ENCODE results near the gene HES4. TPM values are rescaled to one million over a fixed set of nuclear protein-coding genes. Genes with fewer than 3 reads are reported as not detected.
"Not testable (repeated sequence)": the region's sequence is repeated elsewhere in the genome, so short reads cannot be mapped to it uniquely, and the experiment has no call there.

HES4 gene
- total RNA-seq, 2 experiments from 2014 or later, result 5.7 to 9.0 TPM

DNA sequence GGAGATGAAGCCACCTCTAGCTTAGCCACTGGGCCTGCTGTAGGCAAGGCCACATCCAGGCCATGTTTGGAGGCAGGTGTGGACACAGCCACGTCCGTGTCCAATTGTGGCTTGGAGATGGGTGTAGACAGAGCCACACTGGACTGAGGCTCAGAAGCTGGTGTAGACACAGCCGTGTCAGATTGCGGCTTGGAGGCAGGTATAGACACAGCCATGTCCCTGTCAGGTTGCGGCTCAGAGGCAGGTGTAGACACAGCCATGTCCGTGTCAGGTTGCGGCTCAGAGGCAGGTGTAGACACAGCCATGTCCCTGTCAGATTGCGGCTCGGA lies 20.2 kb downstream of the HES4 start:
- peaks cover 20% of the 10 kb centered on the region for H3K27me3 Mint-ChIP-seq
- no peaks in the 10 kb centered on the region for H3K36me3 Mint-ChIP-seq (ENCODE audit: low read depth)
- POLR2A ChIA-PET, result interaction anchor here (1.5 kb wide), 1 partner anchor 13 kb away, joined by 4 read pairs; no protein-coding TSS in a partner anchor
- TF ChIP-seq, protein P1, sequence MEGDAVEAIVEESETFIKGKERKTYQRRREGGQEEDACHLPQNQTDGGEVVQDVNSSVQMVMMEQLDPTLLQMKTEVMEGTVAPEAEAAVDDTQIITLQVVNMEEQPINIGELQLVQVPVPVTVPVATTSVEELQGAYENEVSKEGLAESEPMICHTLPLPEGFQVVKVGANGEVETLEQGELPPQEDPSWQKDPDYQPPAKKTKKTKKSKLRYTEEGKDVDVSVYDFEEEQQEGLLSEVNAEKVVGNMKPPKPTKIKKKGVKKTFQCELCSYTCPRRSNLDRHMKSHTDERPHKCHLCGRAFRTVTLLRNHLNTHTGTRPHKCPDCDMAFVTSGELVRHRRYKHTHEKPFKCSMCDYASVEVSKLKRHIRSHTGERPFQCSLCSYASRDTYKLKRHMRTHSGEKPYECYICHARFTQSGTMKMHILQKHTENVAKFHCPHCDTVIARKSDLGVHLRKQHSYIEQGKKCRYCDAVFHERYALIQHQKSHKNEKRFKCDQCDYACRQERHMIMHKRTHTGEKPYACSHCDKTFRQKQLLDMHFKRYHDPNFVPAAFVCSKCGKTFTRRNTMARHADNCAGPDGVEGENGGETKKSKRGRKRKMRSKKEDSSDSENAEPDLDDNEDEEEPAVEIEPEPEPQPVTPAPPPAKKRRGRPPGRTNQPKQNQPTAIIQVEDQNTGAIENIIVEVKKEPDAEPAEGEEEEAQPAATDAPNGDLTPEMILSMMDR (IDR thresholded peaks at IDR 0.05), result no peak
- CTCF ChIA-PET, result no interaction called here
- DNase-seq, result no peak
- ATAC-seq, result no peak
- intact Hi-C loops (cut with micrococcal nuclease), result no loop called here
- no peaks in the 10 kb centered on the region for H3K9me3 Mint-ChIP-seq
- H3K4me1 Mint-ChIP-seq (ENCODE audit: low read depth), result peaks cover 4% of the 10 kb centered on the region
- no peak overlapping the region for H3K4me3 Mint-ChIP-seq
- no peak overlapping the region for H3K27ac Mint-ChIP-seq

DNA sequence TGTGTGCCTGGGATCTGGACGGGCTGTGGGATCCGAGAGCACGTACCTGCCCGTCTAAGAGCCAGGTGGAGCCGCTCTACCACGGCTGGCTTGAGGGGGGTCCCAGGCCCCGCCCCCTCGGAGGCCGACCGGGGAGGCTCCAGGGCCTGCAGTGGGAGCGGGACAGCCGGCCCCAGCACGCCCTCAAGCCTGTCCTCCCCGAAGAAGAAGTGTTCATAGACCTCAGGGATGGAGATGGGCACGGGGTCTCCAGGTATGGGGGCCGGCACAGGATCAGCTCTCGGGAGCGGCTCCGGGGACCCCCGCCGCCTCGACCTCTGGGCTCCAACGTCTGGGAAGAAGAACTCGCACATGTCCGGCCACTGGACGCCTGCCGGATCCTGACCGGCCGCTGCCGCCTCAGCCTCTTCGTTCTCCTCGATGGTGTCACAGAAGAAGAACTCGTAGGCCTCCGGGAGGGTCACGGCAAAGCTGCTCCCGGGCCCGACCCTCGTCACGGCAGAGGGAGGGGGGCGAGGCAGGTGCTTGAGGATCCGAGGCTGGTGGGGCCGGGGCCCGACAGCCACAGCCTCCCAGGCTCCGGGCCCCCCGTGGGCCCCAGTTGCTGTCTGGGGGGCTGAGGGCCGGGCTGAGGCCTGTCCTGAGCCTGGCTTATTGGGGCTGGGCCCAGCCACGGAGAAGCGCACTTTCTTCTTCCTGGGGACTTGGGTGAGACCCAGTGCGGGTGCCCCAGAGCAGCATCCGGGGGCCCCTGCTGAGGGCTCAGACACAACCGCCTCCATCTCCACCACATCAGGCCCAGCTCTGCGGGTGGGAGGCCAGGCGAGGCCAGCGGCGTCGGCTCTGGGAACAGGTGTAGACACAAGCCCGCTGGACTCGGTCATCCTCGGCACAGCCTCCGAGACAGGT lies 20.8 kb downstream of the HES4 start:
- intact Hi-C loops (cut with micrococcal nuclease), result no loop called here
- H3K27ac Mint-ChIP-seq, result no peak overlapping the region
- ChIA-PET POLR2A (no interaction called here), CTCF (no interaction called here)
- ATAC-seq, result no peak
- H3K4me3 Mint-ChIP-seq, result no peak overlapping the region
- H3K4me1 Mint-ChIP-seq (ENCODE audit: low read depth), result peaks cover 4% of the 10 kb centered on the region
- DNase-seq, result no peak
- H3K36me3 Mint-ChIP-seq (ENCODE audit: low read depth), result no peaks in the 10 kb centered on the region
- H3K27me3 Mint-ChIP-seq, result peaks cover 21% of the 10 kb centered on the region
- TF ChIP-seq, protein P1 (IDR thresholded peaks at IDR 0.05), result no peak
- H3K9me3 Mint-ChIP-seq, result no peaks in the 10 kb centered on the region

DNA sequence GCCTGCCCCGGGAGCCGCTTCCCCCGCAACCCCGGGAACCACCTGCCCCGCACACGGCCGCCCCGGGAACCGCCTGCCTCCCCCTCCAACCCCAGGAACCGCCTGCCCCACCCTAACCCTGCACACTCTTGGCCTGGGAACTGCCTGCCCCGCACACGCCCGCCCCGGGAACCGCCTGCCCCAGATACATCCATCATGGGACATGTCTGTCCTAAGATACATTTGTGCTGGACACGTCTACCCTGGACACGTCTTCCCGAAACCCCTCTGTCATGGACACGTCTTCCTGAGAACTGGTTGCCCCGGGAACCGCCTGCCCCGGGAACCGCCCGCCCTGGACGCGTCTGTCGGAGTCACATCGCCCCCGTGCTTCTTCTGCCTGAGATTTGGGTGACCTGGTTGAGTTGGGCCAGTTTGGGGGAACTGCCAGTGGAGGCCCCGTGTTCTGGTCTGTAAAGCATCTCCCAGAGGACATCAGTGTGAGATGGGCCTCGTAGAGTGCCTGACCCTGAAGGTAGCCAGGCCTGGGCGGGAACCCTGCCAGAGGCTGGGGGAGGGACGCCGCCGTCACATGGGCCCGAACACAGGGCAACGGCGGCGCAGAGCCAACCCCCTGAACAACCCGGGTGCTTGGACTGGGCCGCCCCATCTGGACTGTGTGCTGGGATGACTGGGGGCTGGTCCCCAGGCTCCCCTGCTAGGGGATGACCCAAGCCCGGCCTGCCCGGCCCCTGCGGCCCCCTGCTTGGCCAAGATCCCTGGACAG lies 21.6 kb downstream of the HES4 start:
- H3K9me3 Mint-ChIP-seq, result no peaks in the 10 kb centered on the region
- no peak for DNase-seq
- ATAC-seq, result no peak
- ChIA-PET CTCF (no interaction called here), POLR2A (no interaction called here)
- peaks cover 18% of the 10 kb centered on the region for H3K27me3 Mint-ChIP-seq
- no peak overlapping the region for H3K27ac Mint-ChIP-seq
- no peak overlapping the region for H3K4me3 Mint-ChIP-seq
- H3K4me1 Mint-ChIP-seq (ENCODE audit: low read depth), result peaks cover 4% of the 10 kb centered on the region
- H3K36me3 Mint-ChIP-seq (ENCODE audit: low read depth), result no peaks in the 10 kb centered on the region
- TF ChIP-seq, protein P1 (IDR thresholded peaks at IDR 0.05), result no peak
- intact Hi-C loops (cut with micrococcal nuclease), result no loop called here

DNA sequence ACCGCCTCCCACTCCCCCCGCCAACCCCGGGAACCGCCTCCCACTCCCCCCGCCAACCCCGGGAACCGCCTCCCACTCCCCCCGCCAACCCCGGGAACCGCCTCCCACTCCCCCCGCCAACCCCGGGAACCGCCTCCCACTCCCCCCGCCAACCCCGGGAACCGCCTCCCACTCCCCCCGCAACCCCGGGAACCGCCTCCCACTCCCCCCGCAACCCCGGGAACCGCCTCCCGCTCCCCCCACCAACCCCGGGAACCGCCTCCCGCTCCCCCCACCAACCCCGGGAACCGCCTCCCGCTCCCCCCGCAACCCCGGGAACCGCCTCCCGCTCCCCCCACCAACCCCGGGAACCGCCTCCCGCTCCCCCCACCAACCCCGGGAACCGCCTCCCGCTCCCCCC lies 23.1 kb downstream of the HES4 start:
- H3K4me1 Mint-ChIP-seq (ENCODE audit: low read depth); H3K4me3 Mint-ChIP-seq; H3K36me3 Mint-ChIP-seq (ENCODE audit: low read depth); intact Hi-C loops (cut with micrococcal nuclease); H3K27ac Mint-ChIP-seq; ATAC-seq; H3K9me3 Mint-ChIP-seq; DNase-seq: not testable (repeated sequence)
- POLR2A ChIA-PET, result interaction anchor here (0.9 kb wide), 1 partner anchor 17 kb away, joined by 3 read pairs; no protein-coding TSS in a partner anchor
- peaks cover 13% of the 10 kb centered on the region for H3K27me3 Mint-ChIP-seq
- CTCF ChIA-PET, result interaction anchor here (0.8 to 1.2 kb wide), 7 partner anchors 9 to 107 kb away, joined by 3 to 4 read pairs (median 3); no protein-coding TSS in a partner anchor

DNA sequence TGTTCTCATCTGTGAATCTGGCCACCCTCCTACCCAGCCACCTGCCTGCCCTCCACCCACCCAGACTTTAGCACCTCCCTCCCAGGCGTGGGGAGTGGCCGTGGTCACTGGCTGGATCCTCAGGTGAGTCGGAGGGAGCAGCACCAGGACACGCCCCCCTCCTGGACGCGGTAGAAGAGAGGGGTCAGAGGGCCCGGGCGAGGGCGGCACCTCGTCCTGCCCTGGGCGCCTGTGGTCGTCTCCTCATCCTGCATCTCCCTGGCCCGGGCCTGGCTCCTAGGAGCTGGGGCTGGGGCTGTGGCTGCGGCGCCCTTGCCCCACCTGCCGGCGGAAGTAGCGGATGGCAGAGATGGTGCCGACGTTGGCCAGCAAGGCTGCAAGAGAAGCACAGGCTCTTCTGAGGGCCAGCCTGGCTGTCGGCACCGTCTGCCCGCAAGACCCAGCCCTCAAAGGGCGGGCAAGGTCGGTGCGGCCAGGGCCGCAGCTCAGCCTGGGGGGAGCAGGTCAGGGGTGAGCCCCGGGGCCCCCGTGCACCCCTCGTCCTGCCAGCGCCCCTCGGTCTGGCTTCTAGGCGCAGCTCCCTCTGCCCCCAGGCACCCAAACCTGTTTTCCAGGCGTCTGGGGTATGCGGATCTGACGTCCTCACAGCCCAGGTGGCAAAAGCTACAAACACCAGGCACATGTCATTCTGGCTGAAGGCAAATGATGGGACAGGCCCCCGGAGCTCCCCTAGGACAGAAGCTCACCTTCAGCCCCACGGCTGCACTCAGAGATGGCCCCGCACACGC lies 23.8 kb downstream of the HES4 start:
- ATAC-seq (peak; percentile 86), DNase-seq (peak; percentile 73)
- peaks cover 4% of the 10 kb centered on the region for H3K4me1 Mint-ChIP-seq (ENCODE audit: low read depth)
- ChIA-PET POLR2A (interaction anchor here (0.7 to 1.1 kb wide), 3 partner anchors 10 to 139 kb away, joined by 3 read pairs; partner anchors contain the start of gene PLEKHN1), CTCF (interaction anchor here (0.8 to 1.2 kb wide), 7 partner anchors 9 to 107 kb away, joined by 3 to 4 read pairs (median 3); no protein-coding TSS in a partner anchor)
- H3K4me3 Mint-ChIP-seq, result no peak overlapping the region
- no peaks in the 10 kb centered on the region for H3K36me3 Mint-ChIP-seq (ENCODE audit: low read depth)
- intact Hi-C loops (cut with micrococcal nuclease), result no loop called here
- TF ChIP-seq, protein P1 (IDR thresholded peaks at IDR 0.05), result peak; percentile 75
- H3K27ac Mint-ChIP-seq, result no peak overlapping the region
- H3K27me3 Mint-ChIP-seq, result peaks cover 15% of the 10 kb centered on the region
- no peaks in the 10 kb centered on the region for H3K9me3 Mint-ChIP-seq
